Left ventricle myocardium inferior (tissue), 1 donor: Measurements from ENCODE around the gene ROS1. TPM values are rescaled to one million over a fixed set of nuclear protein-coding genes. Genes with fewer than 3 reads are reported as not detected.
"Not testable (repeated sequence)": the region's sequence is repeated elsewhere in the genome, so short reads cannot be mapped to it uniquely, and the experiment has no call there.

Experiments used
- DNase-seq: peaks from one replicate; pipeline ENCODE4 v3.0.0-alpha.2; 2020
- H3K27ac ChIP-seq: fragments of 200-600 bp; replicated peaks from 2 replicates; pipeline ENCODE4 v1.8.0; 2021
- H3K27me3 ChIP-seq: fragments of 200-600 bp; 2 replicates; pipeline ENCODE4 v1.8.0; 2021; ENCODE audit warnings: low read depth
- H3K36me3 ChIP-seq: fragments of 200-600 bp; 2 replicates; pipeline ENCODE4 v1.8.0; 2021
- H3K4me1 ChIP-seq: fragments of 200-600 bp; 2 replicates; pipeline ENCODE4 v1.8.0; 2021
- H3K4me3 ChIP-seq: fragments of 200-600 bp; 2 replicates; pipeline ENCODE4 v1.8.0; 2021; ENCODE audit warnings: mild to moderate bottlenecking, moderate library complexity
- H3K9me3 ChIP-seq: fragments of 200-600 bp; replicated peaks from 2 replicates; pipeline ENCODE4 v1.8.0; 2021
- CTCF ChIP-seq: fragments of 200-600 bp; IDR thresholded peaks from 2 replicates; pipeline ENCODE4 v1.8.0; 2021; ENCODE audit warnings: antibody characterized with exemption, mild to moderate bottlenecking, borderline replicate concordance
- intact Hi-C: fragments of 100-400 bp; cut with micrococcal nuclease; formaldehyde crosslinking; loops from one replicate; pipeline ENCODE4 v1.11.0; 2022
- total RNA-seq: library from RNA; stranded (reverse); fragmentation: NEBNext Ultra II Directional; extraction: Animal tissue kit (Norgen Biotek cat#: 25700); gene quantifications from one replicate; pipeline ENCODE4 v1.2.1, GENCODE V29; 2021
- donor health status: DM: no; HTN: yes; CAD: no; lungs with severe emphysema.

ROS1 gene
- total RNA-seq, 1 donor from 2014 or later: 0.08 TPM

- Histone ChIP-seq H3K4me3 (no peak overlapping the region), H3K27ac (no peak overlapping the region), H3K4me1 (no peaks in the 10 kb centered on the region), H3K9me3 (peaks cover 19% of the 10 kb centered on the region), H3K27me3 (peaks cover 4% of the 10 kb centered on the region), H3K36me3 (no peaks in the 10 kb centered on the region)
- intact Hi-C loops: no loop called here
- no peak for TF ChIP-seq CTCF
- no peak for DNase-seq
Measured at GRCh38 chr6:117375446-117375845, 50.3 kb downstream of the ROS1 start.

DNA sequence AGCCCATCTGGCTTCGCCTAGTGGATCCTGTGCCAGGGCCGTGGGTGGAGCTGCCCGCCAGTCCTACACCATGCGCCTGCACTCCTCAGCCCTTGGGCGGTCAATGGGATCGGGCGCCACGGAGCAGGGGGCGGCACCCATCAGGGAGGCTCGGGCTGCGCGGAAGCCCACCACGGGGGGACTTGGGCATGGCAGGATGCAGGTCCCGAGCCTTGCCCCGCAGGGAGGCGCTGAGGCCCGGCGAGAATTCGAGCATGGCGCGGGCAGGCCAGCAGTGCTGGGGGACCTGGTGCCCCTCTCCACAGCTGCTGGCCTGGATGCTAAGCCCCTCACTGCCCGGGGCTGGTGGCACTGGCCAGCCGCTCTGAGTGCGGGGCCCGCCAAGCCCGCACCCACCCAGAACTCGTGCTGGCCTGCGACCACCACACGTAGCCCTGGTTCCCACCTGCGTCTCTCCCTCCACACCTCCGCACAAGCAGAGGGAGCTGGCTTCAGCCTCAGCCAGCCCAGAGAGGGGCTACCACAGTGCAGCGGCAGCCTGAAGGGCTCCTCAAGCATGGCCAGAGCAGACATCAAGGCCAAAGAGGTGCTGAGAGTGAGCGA is 52.4 kb downstream of the ROS1 start:
- intact Hi-C loops: no loop called here
- DNase-seq: no peak
- peaks cover 4% of the 10 kb centered on the region for H3K27me3 ChIP-seq
- H3K36me3 ChIP-seq: no peaks in the 10 kb centered on the region
- H3K4me1 ChIP-seq: no peaks in the 10 kb centered on the region
- TF ChIP-seq CTCF: no peak
- H3K9me3 ChIP-seq: peaks cover 19% of the 10 kb centered on the region
- no peak overlapping the region for H3K4me3 ChIP-seq
- H3K27ac ChIP-seq: no peak overlapping the region

- DNase-seq, H3K4me3 ChIP-seq, intact Hi-C loops, H3K36me3 ChIP-seq, H3K4me1 ChIP-seq, H3K27me3 ChIP-seq, H3K27ac ChIP-seq: not testable (repeated sequence)
- H3K9me3 ChIP-seq: peaks cover 19% of the 10 kb centered on the region
Measured at GRCh38 chr6:117372289-117372688, 53.5 kb downstream of the ROS1 start.

- TF ChIP-seq CTCF: no peak
- Histone ChIP-seq H3K27me3 (peaks cover 4% of the 10 kb centered on the region), H3K27ac (no peak overlapping the region), H3K4me1 (no peaks in the 10 kb centered on the region), H3K9me3 (peaks cover 19% of the 10 kb centered on the region), H3K36me3 (no peaks in the 10 kb centered on the region), H3K4me3 (no peak overlapping the region)
- no peak for DNase-seq
- intact Hi-C loops: no loop called here
Measured at GRCh38 chr6:117371492-117371891, 54.2 kb downstream of the ROS1 start.

GRCh38 chr6:117359581-117359980 is 66.2 kb downstream of the ROS1 start:
- Histone ChIP-seq H3K4me3 (no peak overlapping the region), H3K4me1 (no peaks in the 10 kb centered on the region), H3K36me3 (no peaks in the 10 kb centered on the region), H3K9me3 (no peaks in the 10 kb centered on the region), H3K27me3 (no peaks in the 10 kb centered on the region), H3K27ac (no peak overlapping the region)
- intact Hi-C loops: no loop called here
- no peak for DNase-seq
- no peak for TF ChIP-seq CTCF

DNA sequence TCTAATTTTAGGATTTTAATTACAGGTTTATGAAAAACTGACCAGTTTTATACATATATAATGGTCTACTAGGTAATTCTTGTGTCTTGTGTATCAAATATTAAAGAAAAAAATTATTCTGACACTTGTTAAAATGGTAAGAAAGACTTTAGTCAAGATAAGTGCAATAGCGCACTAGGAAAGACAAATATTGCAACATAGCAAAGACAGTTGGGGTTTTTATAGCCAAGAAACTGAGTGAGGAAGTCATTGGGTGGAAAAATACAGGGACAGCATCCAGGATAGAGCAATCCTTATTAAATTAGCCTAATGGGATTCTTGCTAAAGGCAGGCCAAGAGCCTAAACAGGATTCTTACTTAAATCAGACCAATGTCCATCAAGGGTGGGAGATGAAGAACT is 71.1 kb downstream of the ROS1 start:
- intact Hi-C loops: loop anchor here (5.0 kb wide), 1 partner anchor 203 kb away; no protein-coding TSS in a partner anchor
- Histone ChIP-seq H3K36me3 (no peaks in the 10 kb centered on the region), H3K27me3 (no peaks in the 10 kb centered on the region), H3K4me3 (no peak overlapping the region), H3K27ac (no peak overlapping the region), H3K9me3 (no peaks in the 10 kb centered on the region), H3K4me1 (no peaks in the 10 kb centered on the region)
- no peak for DNase-seq
- TF ChIP-seq CTCF: no peak
